NCI-H1694 treated with DMSO at 0.1 percent for 48 hours (cell line): ENCODE measurements around the gene HIGD1C.
"Not testable (repeated sequence)": the region's sequence is repeated elsewhere in the genome, so short reads cannot be mapped to it uniquely, and the experiment has no call there.

Source experiments
- DNase-seq: peaks from one replicate; lab custom pipeline; 2025; lab: John Stamatoyannopoulos, UW

The HIGD1C gene

DNA sequence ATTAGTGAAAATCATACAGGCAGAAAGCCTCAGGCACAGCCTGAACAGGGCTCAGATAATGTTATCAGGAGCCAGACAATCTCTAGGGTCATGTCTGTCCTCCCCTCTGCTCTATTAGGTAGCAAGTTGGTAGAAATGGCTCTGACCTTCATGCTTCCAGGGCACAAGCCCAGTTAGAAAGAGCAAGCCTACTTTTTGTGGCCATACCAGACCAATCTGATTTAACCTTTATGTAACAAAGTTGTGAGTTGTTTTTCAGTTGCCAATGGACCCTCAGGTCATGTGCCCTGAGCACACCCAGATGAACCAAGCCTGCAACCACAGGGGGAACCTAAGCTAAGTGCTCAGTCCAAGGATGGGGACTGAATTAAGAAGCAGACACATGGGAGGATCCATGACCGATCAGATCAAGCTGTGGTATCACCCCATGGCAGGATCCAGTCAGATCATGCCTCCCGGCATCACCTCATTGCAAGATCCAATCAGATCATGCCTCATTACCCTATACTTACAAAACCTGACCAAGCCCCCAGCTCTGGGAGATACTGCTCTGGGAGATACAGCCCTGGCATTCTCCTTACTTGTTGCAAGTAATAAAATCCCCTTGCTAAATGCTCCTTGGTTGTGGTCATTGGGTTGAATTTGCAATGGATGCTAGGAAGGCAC is 18.8 kb upstream of the HIGD1C start:
- DNase-seq = no peak

DNA sequence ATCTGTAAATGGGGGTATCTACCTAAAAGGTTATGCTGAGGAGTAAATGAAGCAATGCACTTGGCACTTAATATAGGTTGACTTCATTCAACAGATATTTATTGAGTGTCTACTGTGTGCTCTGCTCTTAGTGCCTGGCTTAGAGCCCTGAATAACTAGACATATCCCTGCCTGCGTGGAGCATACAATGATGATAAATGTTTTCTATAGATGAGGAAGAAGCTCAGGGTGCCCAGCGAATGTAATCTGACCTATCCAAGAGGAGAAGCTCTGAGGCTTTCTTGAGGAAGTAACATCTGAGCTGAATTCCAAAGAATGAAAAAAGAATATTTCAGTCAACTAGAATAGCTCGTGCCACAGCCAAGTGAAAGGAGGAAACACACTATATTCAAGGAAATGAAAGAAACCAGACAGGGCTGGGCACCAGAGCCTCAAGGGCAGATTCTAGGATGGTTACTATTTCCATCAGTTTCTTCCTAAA is 17.9 kb upstream of the HIGD1C start:
- DNase-seq = no peak

DNA sequence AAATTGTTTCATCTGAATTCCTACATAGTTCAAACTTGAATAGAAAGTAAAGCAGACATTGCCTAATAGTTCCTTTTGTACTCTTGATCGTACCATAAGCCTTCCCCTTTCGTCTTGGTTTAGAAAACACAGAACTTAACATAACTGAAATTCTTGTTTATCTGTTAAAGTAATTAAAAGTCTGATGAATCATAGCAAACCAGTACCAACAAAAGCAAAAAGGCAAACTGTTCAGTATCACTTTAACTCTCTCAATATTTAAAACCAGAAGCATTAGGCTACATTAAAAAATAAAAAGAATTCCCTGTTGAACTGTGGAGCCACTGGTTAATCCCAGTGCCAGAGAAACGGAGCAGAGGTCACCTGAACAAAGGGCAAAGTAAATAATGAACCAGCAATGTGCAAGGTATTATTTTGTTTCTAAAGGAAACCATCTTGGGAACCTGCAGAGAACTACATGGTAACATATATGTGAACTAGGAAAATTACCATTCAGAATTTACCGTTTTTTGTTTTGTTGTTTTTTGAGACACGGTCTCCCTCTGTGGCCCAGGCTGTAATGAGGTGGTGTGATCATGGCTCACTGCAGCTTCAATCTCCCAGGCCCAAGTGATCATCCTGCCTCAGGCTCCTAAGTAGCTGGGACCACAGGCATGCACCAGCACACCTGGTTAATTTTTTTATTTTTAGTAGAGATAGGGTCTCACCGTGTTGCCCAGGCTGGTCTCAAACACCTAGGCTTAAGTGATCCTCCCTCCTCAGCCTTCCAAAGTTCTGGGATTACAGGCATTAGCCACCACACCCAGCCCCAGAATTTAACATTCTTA is 17.1 kb upstream of the HIGD1C start:
- no peak for DNase-seq

DNA sequence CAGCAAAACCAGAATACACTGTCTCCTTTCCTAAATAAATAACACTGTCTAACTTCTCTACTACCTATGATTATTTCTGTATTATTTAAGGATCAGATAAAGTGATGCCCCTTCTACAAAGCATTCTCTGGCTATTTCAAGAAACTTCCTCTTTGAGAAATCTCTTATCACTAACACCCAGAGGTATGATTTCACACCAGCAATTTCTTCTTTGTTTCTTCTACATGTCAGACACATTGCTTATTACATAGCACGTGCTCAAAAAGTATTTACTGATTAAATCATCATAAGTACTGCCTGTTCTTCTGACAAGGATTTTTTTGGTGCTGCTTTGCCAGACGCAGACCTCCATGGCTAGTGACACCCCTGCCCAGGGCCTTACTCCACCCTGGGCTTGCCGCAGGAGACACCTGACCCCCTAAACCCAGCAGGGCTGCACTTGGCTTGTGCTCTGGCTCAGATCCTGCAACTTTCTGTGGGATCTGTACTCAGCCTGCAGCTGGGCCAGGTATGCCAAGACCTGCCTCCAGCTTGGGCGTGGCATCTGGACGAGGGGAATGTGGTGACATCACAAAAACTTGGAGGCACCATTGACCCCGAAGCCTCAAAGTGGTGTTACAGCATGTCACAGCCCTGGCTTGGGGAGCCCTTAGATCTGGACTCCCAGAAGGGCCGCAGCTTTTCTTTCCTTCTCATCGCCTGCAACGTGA is 15.4 kb upstream of the HIGD1C start:
- no peak for DNase-seq

DNA sequence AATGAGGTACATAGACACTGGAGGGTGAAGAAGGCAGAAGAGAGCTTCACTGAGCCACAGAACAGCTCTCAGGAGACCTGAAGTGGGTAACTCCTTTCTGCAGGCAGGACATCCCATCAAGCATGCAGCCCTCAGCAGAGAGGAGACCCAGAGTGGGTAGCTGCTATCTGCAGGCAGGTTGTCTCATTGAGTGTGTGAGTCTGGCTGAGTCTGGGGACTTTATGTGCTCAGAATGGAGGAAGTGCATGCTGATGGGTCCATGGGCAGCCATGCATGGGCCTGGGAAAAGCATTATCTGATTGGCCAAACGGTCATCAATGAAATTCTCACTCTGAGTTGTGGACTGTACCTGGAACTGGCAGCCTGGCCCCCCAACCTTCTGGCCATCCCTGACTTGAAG is 14.7 kb upstream of the HIGD1C start:
- no peak for DNase-seq

DNA sequence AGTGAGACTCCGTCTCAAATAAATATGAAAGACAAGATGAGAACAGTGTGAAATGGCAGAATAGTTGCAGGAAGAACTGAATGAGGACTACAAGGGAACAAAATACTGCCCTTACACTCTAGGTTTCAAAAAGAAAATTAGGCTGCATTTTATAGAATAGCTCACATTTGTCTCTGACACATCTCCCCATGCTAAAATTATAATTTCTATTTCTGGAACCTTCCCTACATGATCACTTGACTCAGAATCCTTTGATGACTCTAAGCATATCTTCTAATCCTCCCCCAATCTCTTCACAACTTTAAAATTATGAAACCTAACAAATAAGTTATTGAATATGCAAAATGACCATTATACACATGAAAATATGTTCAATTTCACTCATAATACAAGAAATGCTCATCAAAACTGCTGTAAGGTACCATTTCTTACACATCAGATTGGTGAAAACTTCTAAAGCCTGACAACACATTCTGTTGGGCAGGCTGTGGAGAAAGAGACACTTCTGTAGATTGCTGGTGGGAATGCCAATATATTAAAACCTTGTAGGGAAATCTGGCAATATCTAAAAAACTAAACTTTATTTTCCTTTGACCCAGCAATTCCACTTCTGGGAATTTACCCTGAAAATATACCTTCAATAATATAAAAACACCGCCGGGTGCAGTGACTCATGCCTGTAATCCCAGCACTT is 4.3 kb upstream of the HIGD1C start:
- DNase-seq = no peak

DNA sequence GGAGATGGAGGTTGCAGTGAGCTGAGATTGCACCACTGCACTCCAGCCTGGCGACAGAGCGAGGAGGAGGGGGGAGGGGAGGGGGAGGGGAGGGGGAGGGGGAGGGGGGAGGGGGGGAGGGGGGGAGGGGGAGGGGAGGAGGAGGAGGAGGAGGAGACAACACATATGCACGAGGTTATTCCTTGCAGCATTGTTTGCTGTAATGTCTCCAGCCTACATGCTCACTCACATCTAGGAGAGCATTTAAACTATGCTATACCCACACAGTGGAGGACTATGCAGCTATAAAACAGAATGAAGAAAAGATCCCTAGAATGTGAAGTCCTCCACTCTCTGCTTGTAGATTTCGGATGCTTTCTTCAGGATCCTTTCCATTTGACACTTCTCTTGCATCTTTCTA is 3.5 kb upstream of the HIGD1C start:
- DNase-seq = no peak

DNA sequence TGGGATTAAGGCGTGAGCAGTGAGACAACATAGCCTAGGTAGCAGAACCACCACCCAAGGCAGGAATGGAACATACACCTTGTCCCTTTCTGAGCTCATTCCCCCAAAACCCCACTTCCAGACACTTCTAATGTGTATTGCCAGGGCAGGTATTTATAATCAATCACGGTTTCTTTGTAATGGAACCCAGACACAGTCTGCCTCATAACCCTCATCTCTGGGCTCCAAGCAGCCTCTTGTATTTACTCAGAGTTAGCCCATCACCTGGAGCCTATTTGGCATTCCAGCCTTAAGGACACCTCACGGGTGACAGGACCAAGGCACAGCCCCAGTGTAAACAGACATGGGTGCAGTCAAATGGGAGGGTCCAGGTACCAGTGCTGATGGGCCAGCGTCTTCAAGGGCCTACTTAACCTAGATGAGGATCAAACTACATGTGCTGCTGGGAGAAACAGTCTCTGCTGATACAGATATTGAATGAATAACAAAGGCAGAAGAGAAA is 2.5 kb upstream of the HIGD1C start:
- DNase-seq = no peak

DNA sequence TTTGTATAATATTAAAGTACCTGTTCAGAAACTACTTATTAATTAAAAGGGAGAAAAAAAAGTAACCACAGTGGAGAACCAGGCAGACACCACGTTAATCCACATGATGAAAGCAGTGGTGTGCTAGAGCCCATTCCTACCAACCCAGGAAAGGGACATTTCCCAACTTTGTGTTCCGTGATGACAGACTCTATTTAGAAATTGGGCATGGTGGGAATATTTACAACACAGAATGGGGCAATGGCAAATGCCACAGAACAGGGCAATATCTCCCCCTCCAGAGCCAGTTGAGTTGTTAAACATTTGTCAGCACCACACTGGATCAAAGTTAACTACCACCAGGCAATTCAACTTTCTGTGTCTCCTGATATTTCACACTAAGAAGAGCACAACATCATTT is 1.2 kb upstream of the HIGD1C start:
- DNase-seq = no peak

DNA sequence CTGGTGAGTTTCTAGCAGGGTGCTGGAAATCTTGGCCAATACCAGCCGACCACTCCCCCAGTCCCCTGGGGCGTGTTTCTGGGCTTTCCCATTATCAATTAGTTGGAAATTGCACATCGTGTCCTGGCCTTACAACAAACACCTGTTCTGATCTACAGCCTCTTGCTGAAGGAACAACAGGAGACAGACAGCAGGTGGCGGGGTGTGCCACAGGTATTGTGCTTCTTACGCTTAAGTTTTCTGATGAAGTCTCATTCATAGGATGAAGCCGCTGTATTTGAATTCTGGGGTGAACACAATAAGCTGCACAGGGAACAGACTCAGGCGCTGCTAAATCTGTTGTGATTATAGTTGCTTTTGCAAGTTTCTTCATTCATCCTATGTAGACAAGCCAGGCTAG is 703 bp downstream of the HIGD1C start:
- DNase-seq = no peak

DNA sequence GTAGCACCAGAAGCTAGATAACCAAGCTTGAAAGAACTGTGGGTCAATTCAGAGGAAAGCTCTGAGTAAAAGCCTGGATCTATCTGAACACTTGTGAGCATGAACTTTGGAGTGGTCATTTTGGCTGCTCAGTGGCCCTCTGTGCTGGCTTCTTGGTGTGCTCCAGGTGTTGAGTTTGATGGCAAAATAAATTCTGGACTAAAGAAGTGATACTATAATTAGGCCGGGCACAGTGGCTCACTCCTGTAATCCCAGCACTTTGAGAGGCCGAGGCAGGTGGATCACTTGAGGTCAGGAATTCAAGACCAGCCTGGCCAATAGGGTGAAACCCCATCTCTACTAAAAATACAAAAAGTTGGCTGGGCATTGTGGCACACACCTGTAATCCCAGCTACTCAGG is 2.4 kb downstream of the HIGD1C start:
- not testable (repeated sequence) for DNase-seq

DNA sequence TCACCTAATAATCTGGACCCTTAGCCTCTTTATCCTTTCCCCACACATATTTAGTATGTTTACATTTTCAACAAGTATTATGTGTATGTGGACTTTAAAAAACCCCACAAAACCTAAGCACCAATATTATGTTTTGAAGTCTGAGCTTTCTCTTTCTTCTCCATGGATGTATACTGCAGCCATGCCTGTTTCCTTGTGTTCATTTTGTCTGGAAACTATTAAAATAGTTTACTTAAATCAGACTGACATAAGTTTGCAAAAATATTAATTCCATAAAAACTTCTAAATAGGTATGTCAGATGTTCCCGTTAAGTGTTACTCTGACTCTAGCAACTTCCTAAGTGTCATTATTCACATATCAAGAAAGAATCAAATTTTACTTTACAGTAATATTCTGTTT is 2.9 kb downstream of the HIGD1C start:
- DNase-seq = no peak

DNA sequence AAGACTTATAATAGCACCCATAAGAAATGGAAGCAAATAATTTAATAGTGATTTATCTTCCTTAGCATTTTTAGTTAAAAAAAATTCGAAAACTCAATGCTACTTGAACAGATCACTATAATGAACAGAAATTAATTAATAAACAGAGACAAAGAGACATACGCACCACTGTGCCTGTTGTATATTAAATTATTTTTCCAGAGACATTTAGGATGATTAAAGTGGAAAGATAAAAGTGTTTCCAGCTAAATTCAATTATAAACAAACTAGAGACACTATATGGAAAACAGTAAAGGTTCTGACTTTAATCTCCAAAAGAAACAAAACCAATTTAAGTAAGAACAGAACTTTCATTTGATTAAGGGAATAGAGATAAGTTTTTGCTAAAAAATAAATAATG is 3.4 kb downstream of the HIGD1C start:
- DNase-seq = no peak

DNA sequence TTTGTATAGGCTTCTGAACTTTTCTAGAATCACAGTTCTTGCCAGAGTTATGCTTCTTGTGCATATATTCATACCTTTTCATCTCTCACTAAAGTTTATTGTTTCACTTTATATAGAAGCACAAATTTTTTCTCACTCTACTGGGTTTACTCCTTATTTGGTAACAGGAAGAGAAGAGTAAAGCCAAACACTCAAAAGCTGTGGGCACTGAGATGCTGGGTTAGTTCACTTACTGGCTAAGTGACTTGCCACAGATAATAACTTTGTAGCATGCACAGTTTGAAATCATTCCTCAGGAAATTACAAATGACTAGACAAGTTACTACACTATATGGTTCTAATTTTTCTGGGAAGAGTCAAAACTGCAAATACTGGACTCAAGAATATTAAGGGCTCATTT is 7.8 kb downstream of the HIGD1C start:
- DNase-seq = no peak

DNA sequence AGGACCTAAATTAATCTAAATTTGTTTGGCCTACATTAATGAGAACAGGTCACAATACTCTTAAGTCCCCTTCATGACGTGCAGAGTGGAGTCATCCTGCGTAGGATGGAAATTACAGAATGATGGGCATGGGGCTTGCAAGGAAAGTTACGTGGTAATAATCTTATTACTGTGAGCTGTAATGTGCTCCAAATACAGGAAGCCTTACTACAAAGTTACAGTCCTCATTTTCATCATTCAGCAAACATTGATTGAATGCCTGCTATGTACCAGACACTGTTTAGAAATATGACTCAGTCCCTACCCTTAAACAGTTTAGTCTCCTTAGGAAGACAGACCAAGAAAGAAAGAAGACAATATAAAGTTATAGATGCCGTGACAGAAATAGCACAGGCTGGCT is 9.4 kb downstream of the HIGD1C start:
- DNase-seq = no peak

DNA sequence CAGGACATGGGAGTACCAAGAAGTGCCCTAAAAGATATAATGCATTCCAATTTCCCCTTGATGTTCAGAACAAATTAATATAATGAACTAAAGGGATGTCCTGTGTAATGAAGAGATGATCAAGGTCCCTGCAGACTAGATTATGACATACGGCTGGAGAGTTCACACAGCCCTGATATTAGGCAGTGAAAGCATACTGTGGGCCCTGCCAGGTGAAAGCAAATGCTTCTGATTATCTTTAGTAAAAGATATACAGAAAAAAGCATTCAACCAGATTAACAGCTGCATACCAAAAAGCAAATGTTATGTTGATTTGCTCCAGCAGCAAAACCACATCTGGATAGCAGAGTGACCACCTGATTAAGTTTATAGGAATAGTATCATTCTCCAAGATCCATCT is 12.1 kb downstream of the HIGD1C start:
- DNase-seq = no peak

DNA sequence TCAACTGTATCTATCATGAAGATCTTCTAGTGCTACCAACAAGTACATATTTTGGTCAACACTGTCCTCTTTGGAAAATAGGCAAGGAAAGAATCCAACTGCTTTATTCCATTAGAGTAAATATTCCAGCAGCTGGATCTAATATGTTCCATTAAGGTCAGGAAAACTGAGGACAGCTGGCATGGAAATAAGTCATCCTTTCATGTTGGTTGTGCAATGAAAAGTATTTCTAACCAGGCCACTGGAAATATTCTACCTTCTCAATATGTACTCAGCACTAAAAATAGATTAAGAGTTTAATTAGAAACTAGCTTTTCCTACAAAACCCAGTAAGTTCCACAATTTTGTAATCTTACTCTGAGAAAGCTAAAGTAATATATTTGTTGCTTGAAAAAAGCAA is 19.6 kb downstream of the HIGD1C start:
- no peak for DNase-seq

DNA sequence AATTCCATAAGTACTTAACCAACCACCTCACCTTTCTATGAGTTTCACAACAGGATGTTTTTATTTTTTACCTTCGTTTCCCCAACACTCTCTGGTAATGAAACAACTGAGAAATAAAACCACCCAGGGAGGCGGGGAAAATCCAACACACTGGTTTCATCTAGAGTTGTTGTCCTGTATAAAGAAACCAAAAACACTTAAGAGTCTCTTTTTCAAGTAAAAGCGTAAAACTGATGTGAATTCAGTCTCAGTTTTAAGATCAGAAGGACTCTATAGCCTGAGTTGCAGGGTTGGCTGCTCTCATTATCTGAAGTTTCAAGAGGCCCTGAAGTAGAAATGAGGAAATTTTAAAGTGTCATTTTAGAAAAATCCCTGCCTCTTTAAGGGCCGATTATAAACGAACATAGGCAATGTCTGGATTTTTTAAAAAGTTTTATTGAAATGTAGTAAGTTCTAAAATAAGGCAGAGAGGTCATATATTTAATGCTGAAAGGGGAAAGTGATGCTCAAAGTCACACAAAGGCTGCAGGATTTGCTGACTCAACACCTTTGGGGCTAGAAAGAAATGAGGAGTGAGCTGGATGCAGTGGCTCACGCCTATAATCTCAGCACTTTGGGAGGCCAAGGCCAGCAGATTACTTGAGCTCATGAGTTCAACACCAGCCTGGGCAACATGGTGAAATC is 27.2 kb downstream of the HIGD1C start:
- no peak for DNase-seq

DNA sequence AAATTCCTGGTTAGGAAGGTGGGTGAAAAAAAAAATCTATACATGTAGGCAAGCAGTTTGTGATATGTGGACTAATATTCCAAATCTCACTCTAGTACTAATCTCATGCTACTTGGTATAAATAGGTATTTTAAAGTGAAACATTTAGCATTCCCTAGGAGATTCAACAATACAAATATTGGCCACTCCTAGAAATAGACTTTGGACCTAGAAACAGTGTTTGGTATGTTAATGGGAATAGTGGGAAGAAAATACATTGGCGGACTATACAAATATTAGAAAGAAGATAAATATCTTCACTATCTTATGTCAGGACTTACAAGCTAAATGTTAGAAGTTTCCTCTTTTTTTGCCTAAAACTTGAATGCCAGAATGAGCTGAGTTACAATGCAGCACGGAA is 28.2 kb downstream of the HIGD1C start:
- no peak for DNase-seq

DNA sequence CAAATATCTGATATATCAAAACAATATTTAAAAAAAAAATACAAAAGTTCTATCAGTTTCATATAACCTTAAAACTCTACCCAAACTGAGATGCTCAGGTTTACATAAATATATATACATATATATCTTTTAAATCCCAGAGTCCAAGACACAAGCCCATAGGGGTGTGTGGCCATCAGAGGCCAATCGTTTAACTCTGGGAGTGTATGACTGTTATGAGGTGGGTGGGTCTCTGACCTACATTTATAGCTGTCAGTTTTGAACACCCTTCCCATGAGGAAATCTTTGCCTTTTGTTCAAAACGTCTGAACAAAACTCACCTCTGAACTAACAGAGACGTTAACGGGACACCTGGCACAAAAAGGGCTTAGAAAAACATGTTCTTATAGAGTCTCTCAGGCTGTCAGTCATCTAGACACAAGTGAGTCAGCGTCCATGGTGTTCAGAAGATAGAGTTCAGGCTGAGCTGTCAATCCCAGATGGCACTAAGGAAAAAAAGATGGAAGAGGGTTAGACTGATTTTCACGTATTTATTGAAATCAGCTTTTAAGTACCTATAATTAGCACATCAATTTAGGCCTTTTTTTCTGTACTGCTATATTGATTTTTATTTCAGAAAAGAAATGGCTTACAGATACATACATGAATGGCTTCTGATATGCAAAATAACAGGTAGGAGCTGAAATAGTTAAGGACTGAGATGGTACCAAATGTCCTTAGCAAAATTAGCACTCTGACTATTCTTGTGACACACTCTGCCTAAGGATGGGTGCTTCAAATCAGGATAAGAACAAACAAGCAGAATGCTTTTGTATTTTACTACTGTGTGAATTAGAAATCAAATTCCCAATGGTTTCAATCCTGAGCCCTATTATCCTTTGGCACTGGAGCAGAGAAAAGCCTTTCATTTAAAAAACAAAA is 29.2 kb downstream of the HIGD1C start:
- no peak for DNase-seq
